K562 (cell line): ENCODE data around the gene PHYKPL. TPM values are rescaled to one million over a fixed set of nuclear protein-coding genes. Genes with fewer than 3 reads are reported as not detected.

ENCODE experiments used
- ARID1B ChIP-seq: fragments of 450-650 bp; IDR thresholded peaks from 2 replicates; pipeline ENCODE4 v1.6.1; 2016; ENCODE audit warnings: antibody characterized with exemption, mild to moderate bottlenecking, inconsistent platforms
- MXI1 ChIP-seq: IDR thresholded peaks from 2 replicates; pipeline ENCODE4 v1.6.1; 2011; ENCODE audit warnings: low read depth, mild to moderate bottlenecking, improper control_type of control experiment, low read length
- POLR2B ChIP-seq: fragments of 450-650 bp; IDR thresholded peaks from 2 replicates; pipeline ENCODE4 v1.6.1; 2018; ENCODE audit warnings: low read depth; ENCODE audit not compliant: partially characterized antibody
- SNIP1 ChIP-seq: fragments of 450-650 bp; IDR thresholded peaks from 2 replicates; pipeline ENCODE4 v1.7.1; 2017; ENCODE audit warnings: low read depth, mild to moderate bottlenecking
- ZNF134 ChIP-seq: fragments of 250-450 bp; sonication (Bioruptor Pico); conservative IDR thresholded peaks from 2 replicates; pipeline ENCODE4 v1.4.0; 2020
- polyA plus RNA-seq, 8 experiments: library from polyadenylated mRNA; depleted of rRNA in 4 of 8; stranded (reverse) in 5 of 8; unstranded in 3 of 8; fragments of >200 nt; fragmentation: Nextera tagmentation in 2 of 8; fragmentation: Illumina TruSeq in 1 of 8; extraction: Ambion mirVana in 2 of 8; extraction: Trizol in 1 of 8; gene quantifications; 2 replicates each; pipeline versions ENCODE4 v1.2.1 to v1.2.3, GENCODE V29; 2011 to 2014; ENCODE audit warnings: inconsistent platforms in 1 of 8, missing spikeins in 1 of 8
- total RNA-seq, 7 experiments: library from RNA; depleted of rRNA in 6 of 7; stranded (reverse); fragments of >200 nt in 6 of 7; fragmentation: Illumina TruSeq in 2 of 7; extraction: Trizol in 2 of 7; gene quantifications; 2 replicates each; pipeline versions ENCODE4 v1.2.1 to v1.2.3, GENCODE V29; 2011 to 2021; ENCODE audit warnings: low replicate concordance in 1 of 7
- TF ChIP-seq, protein P1 (sequence below): sonication (generic); formaldehyde crosslinking; IDR thresholded peaks from 2 replicates; pipeline ENCODE4 v1.8.0; 2023; ENCODE audit warnings: mild to moderate bottlenecking, missing genetic modification reagents
- TF ChIP-seq, protein P2 (sequence below), 2 experiments: fragments of 450-650 bp in 1 of 2; sonication (generic) in 1 of 2; formaldehyde crosslinking in 1 of 2; IDR thresholded peaks; 2 replicates each; pipeline versions ENCODE4 v1.7.1 to v1.9.0; 2016 to 2022; ENCODE audit warnings: inconsistent platforms in 1 of 2, mild to moderate bottlenecking in 1 of 2, missing genetic modification reagents in 1 of 2

Gene PHYKPL
- total and polyA plus RNA-seq, 9 of the 15 experiments (the other 6 are each of a cell fraction or from before 2014, with no cell fraction given), result 4.7 to 34.7 (median 18.6) TPM

DNA sequence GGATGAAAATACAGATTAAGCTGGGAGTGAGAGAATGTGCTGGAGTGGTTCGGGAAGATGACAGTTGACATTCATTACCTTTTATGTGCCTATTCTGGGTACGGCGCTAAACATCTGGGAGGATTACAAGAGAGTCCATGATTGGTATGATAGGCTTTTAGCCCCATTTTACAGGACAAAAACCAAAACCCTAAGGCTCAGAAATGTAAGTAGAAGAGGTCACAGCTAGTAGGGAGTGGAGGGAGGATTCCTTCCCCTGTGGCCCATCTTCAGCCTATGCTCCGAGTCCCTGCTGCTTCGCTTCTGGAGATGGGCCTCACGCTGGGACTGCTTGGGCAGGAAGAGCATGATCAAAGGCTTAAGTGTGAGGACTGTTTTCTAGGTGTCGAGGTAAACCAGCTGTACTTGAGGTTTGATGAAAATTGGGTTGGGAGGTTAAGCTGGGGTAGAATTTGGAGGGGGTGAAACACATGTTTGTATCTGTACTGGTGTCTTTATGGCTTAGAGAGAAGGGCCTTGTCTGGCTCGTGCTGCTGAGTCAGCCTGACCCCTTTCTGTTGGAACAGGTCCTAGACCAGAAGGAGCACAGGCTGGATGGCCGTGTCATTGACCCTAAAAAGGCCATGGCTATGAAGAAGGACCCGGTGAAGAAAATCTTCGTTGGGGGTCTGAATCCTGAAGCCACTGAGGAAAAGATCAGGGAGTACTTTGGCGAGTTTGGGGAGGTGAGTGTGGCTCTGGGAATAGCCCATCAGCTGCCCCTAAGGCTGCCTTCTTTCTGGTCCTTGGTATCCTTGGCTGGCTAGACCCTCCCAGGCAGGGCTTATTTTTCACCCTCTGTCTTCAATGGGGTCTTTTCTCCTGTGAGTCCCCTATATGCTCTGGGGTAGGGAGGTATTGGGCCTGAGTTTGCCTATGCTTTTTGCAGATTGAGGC lies 26.2 kb downstream of the PHYKPL start (continued):
- TF ChIP-seq, protein P1, sequence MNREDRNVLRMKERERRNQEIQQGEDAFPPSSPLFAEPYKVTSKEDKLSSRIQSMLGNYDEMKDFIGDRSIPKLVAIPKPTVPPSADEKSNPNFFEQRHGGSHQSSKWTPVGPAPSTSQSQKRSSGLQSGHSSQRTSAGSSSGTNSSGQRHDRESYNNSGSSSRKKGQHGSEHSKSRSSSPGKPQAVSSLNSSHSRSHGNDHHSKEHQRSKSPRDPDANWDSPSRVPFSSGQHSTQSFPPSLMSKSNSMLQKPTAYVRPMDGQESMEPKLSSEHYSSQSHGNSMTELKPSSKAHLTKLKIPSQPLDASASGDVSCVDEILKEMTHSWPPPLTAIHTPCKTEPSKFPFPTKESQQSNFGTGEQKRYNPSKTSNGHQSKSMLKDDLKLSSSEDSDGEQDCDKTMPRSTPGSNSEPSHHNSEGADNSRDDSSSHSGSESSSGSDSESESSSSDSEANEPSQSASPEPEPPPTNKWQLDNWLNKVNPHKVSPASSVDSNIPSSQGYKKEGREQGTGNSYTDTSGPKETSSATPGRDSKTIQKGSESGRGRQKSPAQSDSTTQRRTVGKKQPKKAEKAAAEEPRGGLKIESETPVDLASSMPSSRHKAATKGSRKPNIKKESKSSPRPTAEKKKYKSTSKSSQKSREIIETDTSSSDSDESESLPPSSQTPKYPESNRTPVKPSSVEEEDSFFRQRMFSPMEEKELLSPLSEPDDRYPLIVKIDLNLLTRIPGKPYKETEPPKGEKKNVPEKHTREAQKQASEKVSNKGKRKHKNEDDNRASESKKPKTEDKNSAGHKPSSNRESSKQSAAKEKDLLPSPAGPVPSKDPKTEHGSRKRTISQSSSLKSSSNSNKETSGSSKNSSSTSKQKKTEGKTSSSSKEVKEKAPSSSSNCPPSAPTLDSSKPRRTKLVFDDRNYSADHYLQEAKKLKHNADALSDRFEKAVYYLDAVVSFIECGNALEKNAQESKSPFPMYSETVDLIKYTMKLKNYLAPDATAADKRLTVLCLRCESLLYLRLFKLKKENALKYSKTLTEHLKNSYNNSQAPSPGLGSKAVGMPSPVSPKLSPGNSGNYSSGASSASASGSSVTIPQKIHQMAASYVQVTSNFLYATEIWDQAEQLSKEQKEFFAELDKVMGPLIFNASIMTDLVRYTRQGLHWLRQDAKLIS (CRISPR knock-in tag), result peak; percentile 53; the same call in 1 of the 2 replicates
- no peak for TF ChIP-seq SNIP1
- peak; percentile 16; the same call in 1 of the 2 replicates for TF ChIP-seq MXI1
- no peak for TF ChIP-seq ARID1B
- TF ChIP-seq, protein P2, sequence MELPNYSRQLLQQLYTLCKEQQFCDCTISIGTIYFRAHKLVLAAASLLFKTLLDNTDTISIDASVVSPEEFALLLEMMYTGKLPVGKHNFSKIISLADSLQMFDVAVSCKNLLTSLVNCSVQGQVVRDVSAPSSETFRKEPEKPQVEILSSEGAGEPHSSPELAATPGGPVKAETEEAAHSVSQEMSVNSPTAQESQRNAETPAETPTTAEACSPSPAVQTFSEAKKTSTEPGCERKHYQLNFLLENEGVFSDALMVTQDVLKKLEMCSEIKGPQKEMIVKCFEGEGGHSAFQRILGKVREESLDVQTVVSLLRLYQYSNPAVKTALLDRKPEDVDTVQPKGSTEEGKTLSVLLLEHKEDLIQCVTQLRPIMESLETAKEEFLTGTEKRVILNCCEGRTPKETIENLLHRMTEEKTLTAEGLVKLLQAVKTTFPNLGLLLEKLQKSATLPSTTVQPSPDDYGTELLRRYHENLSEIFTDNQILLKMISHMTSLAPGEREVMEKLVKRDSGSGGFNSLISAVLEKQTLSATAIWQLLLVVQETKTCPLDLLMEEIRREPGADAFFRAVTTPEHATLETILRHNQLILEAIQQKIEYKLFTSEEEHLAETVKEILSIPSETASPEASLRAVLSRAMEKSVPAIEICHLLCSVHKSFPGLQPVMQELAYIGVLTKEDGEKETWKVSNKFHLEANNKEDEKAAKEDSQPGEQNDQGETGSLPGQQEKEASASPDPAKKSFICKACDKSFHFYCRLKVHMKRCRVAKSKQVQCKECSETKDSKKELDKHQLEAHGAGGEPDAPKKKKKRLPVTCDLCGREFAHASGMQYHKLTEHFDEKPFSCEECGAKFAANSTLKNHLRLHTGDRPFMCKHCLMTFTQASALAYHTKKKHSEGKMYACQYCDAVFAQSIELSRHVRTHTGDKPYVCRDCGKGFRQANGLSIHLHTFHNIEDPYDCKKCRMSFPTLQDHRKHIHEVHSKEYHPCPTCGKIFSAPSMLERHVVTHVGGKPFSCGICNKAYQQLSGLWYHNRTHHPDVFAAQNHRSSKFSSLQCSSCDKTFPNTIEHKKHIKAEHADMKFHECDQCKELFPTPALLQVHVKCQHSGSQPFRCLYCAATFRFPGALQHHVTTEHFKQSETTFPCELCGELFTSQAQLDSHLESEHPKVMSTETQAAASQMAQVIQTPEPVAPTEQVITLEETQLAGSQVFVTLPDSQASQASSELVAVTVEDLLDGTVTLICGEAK (IDR thresholded peaks at IDR 0.05), result no peak
- TF ChIP-seq, protein P2 (CRISPR knock-in tag; IDR thresholded peaks at IDR 0.05), result no peak
- TF ChIP-seq POLR2B, result peak; percentile 19
- TF ChIP-seq ZNF134, result no peak
